ENCODE data around the gene SELPLG. TPM values are rescaled to one million over a fixed set of nuclear protein-coding genes. Genes with fewer than 3 reads are reported as not detected.

The SELPLG gene
- total and polyA plus RNA-seq, 2 experiments from 2014 or later, result 4.4 to 6.7 TPM

DNA sequence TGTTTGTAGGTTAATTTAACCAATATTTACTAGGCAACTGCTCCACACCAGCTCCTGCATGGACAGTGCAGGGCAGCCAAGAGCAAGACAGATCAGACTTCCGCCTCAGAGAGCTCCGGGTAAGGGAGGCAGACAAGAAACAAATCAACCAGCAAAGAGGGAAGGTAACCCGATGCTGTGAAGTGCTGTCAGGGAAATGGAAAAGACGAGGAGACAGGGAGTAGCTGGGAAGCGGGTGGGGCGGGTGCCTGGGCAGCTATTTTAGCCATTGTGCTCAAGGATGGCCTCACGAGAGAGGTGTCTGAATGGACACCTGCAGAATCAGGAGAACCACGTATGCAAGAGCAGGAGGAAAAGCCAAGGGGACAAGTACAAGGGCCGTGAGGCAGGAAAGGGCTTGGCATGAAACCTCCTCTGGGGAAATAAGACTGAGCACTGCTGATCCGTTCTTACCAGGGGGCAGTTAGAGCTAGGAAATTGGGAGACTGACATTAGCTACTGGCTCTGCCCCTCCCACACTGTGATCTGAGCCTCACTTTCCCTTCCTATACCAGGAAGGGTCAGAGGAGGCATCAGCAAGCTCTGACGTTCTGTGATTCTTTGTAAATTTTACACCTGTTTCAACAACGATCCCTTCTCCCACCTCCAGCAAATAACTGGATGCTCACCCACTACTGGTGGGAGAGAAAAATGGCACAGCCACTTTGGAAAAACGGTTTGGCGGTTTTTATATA is 29.3 kb downstream of the SELPLG start:
- Histone ChIP-seq H4K20me1 (ENCODE audit: insufficient read depth) (no peaks in the 10 kb centered on the region), H3K36me3 (ENCODE audit: low read depth) (no peaks in the 10 kb centered on the region), H3F3A (ENCODE audit: insufficient read depth) (no peaks in the 10 kb centered on the region), H3K27me3 (replicated peaks; ENCODE audit: insufficient read depth) (no peaks in the 10 kb centered on the region), H2AFZ (no peak overlapping the region), H3K79me2 (ENCODE audit: insufficient read depth) (no peaks in the 10 kb centered on the region), H3K4me1 (ENCODE audit: insufficient read depth) (peaks cover 5% of the 10 kb centered on the region; the same call in 1 of the 2 replicates), H3K9me2 (ENCODE audit: insufficient read depth) (no peaks in the 10 kb centered on the region), H3K4me3 (no peak overlapping the region), H3K4me2 (ENCODE audit: unreplicated experiment) (no peak overlapping the region), H3K9ac (no peak overlapping the region), H3K27ac (no peak overlapping the region), H3K9me3 (ENCODE audit: low read depth) (no peaks in the 10 kb centered on the region)
- in situ Hi-C loops (cut with MboI), result no loop called here
- WGBS, 2 experiments (ENCODE audit: low coverage in 1 of 2, low lambda C conversion rate in 2 of 2, missing lambda C conversion rate in 2 of 2), result 76 to 79% methylated on average over 14 of the region's 14 CpGs
- no peak for TF ChIP-seq EZH2phosphoT487 (IDR thresholded peaks at IDR 0.05; ENCODE audit: insufficient read depth, low read depth)
- no peak for TF ChIP-seq EZH2 (IDR thresholded peaks at IDR 0.05; ENCODE audit: insufficient read depth, poor library complexity, severe bottlenecking)
- DNase-seq, result no peak

DNA sequence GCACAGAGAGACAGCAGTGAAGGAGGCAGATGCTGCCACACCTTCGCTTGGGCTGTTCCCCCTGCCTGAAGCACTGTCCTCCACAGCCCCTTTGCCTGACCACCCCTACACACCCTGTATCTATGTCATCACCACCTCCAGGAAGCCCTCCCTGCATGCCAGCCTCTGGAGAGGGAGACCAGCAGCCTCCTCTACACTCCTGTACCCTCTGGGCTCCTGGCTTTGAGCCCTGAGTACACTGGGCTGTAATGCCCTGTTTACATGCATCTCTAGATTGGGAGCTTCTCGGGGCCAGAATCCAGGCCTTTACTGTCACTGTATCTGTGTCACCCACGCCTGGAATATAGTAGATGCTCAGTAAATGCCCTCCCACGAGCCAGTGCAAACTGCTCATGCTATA is 30.0 kb downstream of the SELPLG start:
- DNase-seq, result no peak
- in situ Hi-C loops (cut with MboI), result no loop called here
- Histone ChIP-seq H3K9me2 (ENCODE audit: insufficient read depth) (no peaks in the 10 kb centered on the region), H3K4me3 (no peak overlapping the region), H4K20me1 (ENCODE audit: insufficient read depth) (no peaks in the 10 kb centered on the region), H3K9me3 (ENCODE audit: low read depth) (no peaks in the 10 kb centered on the region), H2AFZ (no peak overlapping the region), H3K9ac (no peak overlapping the region), H3K4me2 (ENCODE audit: unreplicated experiment) (no peak overlapping the region), H3K4me1 (ENCODE audit: insufficient read depth) (no peaks in the 10 kb centered on the region), H3K79me2 (ENCODE audit: insufficient read depth) (no peaks in the 10 kb centered on the region), H3K36me3 (ENCODE audit: low read depth) (no peaks in the 10 kb centered on the region), H3F3A (ENCODE audit: insufficient read depth) (no peaks in the 10 kb centered on the region), H3K27ac (no peak overlapping the region), H3K27me3 (replicated peaks; ENCODE audit: insufficient read depth) (no peaks in the 10 kb centered on the region)
- 88 to 89% methylated on average over 4 of the region's 4 CpGs for WGBS, 2 experiments (ENCODE audit: low coverage in 1 of 2, low lambda C conversion rate in 2 of 2, missing lambda C conversion rate in 2 of 2)
- no peak for TF ChIP-seq EZH2phosphoT487 (IDR thresholded peaks at IDR 0.05; ENCODE audit: insufficient read depth, low read depth)
- no peak for TF ChIP-seq EZH2 (IDR thresholded peaks at IDR 0.05; ENCODE audit: insufficient read depth, poor library complexity, severe bottlenecking)

- H4K20me1 ChIP-seq (ENCODE audit: insufficient read depth), result no peaks in the 10 kb centered on the region
- no peaks in the 10 kb centered on the region for H3K27me3 ChIP-seq (replicated peaks; ENCODE audit: insufficient read depth)
- DNase-seq, result no peak
- 72 to 87% methylated on average over 10 to 15 of the region's 15 CpGs for WGBS, 2 experiments (ENCODE audit: low coverage in 1 of 2, low lambda C conversion rate in 2 of 2, missing lambda C conversion rate in 2 of 2)
- H3K4me3 ChIP-seq, result no peak overlapping the region
- H3K9ac ChIP-seq, result no peak overlapping the region
- no peaks in the 10 kb centered on the region for H3K4me1 ChIP-seq (ENCODE audit: insufficient read depth)
- no peaks in the 10 kb centered on the region for H3K79me2 ChIP-seq (ENCODE audit: insufficient read depth)
- no peak for TF ChIP-seq EZH2 (IDR thresholded peaks at IDR 0.05; ENCODE audit: insufficient read depth, poor library complexity, severe bottlenecking)
- no peak for TF ChIP-seq EZH2phosphoT487 (IDR thresholded peaks at IDR 0.05; ENCODE audit: insufficient read depth, low read depth)
- H3K9me3 ChIP-seq (ENCODE audit: low read depth), result no peaks in the 10 kb centered on the region
- no peak overlapping the region for H3K27ac ChIP-seq
- in situ Hi-C loops (cut with MboI), result no loop called here
- H3K4me2 ChIP-seq (ENCODE audit: unreplicated experiment), result no peak overlapping the region
- H3K36me3 ChIP-seq (ENCODE audit: low read depth), result no peaks in the 10 kb centered on the region
- H3F3A ChIP-seq (ENCODE audit: insufficient read depth), result no peaks in the 10 kb centered on the region; the same call in 1 of the 2 replicates
- no peak overlapping the region for H2AFZ ChIP-seq
- no peaks in the 10 kb centered on the region for H3K9me2 ChIP-seq (ENCODE audit: insufficient read depth)
Measured at GRCh38 chr12:108602976-108603704, 30.6 kb downstream of the SELPLG start.

- TF ChIP-seq EZH2 (IDR thresholded peaks at IDR 0.05; ENCODE audit: insufficient read depth, poor library complexity, severe bottlenecking) (no peak), EZH2phosphoT487 (IDR thresholded peaks at IDR 0.05; ENCODE audit: insufficient read depth, low read depth) (no peak)
- in situ Hi-C loops (cut with MboI), result no loop called here
- H3K4me3 ChIP-seq, result no peak overlapping the region
- H3K27me3 ChIP-seq (replicated peaks; ENCODE audit: insufficient read depth), result no peaks in the 10 kb centered on the region
- no peak for DNase-seq
- H3F3A ChIP-seq (ENCODE audit: insufficient read depth), result no peaks in the 10 kb centered on the region; the same call in 1 of the 2 replicates
- no peak overlapping the region for H2AFZ ChIP-seq
- H3K4me2 ChIP-seq (ENCODE audit: unreplicated experiment), result no peak overlapping the region
- no peaks in the 10 kb centered on the region for H3K36me3 ChIP-seq (ENCODE audit: low read depth)
- no peaks in the 10 kb centered on the region for H3K9me3 ChIP-seq (ENCODE audit: low read depth)
- H4K20me1 ChIP-seq (ENCODE audit: insufficient read depth), result no peaks in the 10 kb centered on the region
- H3K4me1 ChIP-seq (ENCODE audit: insufficient read depth), result no peaks in the 10 kb centered on the region
- no peak overlapping the region for H3K9ac ChIP-seq
- no peaks in the 10 kb centered on the region for H3K9me2 ChIP-seq (ENCODE audit: insufficient read depth)
- WGBS, 2 experiments (ENCODE audit: low coverage in 1 of 2, low lambda C conversion rate in 2 of 2, missing lambda C conversion rate in 2 of 2), result 97 to 99% methylated on average over 9 of the region's 9 CpGs
- H3K27ac ChIP-seq, result no peak overlapping the region
- peaks cover under 1% of the 10 kb centered on the region for H3K79me2 ChIP-seq (ENCODE audit: insufficient read depth)
Measured at GRCh38 chr12:108602209-108602705, 31.4 kb downstream of the SELPLG start.

All from GM23248 (cell line).